Stimulated activated effector memory CD8-positive, alpha-beta T cell treated with anti-CD3 and anti-CD28 coated beads, Interleukin-12 subunit alpha, Interleukin-12 subunit beta, amount 100 ng/mL, for 72 hours (primary cell): ENCODE results near the gene GFI1B.
A peak's percentile ranks its signal among the peaks of the same experiment; 100 is the strongest.
"Not testable (repeated sequence)": the region's sequence is repeated elsewhere in the genome, so short reads cannot be mapped to it uniquely, and the experiment has no call there.

ENCODE experiments used
- ATAC-seq: fragments of 150-1000 bp; cut with Tn5 transposase; 2 replicates; pipeline ENCODE4 v1.10.0; 2021
- DNase-seq, 2 donors: peaks; one replicate each; pipeline ENCODE4 v3.0.0; 2021 to 2022; ENCODE audit warnings: low spot score in 2 of 2
- H3K27ac Mint-ChIP-seq: one replicate; pipeline ENCODE4 v1.8.0; 2022; ENCODE audit warnings: mild to moderate bottlenecking, mixed read lengths
- H3K36me3 Mint-ChIP-seq: one replicate; pipeline ENCODE4 v1.8.0; 2022; ENCODE audit warnings: mild to moderate bottlenecking, mixed read lengths
- H3K4me1 Mint-ChIP-seq: one replicate; pipeline ENCODE4 v1.8.0; 2022; ENCODE audit warnings: mixed read lengths
- H3K4me3 Mint-ChIP-seq: one replicate; pipeline ENCODE4 v1.8.0; 2022; ENCODE audit warnings: mild to moderate bottlenecking, mixed read lengths
- H3K9me3 Mint-ChIP-seq: one replicate; pipeline ENCODE4 v1.8.0; 2022; ENCODE audit warnings: mixed read lengths

GFI1B gene

GRCh38 chr9:133040892-133041479 lies 62.5 kb downstream of the GFI1B start:
- not testable (repeated sequence) for H3K27ac Mint-ChIP-seq, H3K9me3 Mint-ChIP-seq, ATAC-seq, H3K4me3 Mint-ChIP-seq
- H3K4me1 Mint-ChIP-seq, result peaks cover 22% of the 10 kb centered on the region
- peaks cover 49% of the 10 kb centered on the region for H3K36me3 Mint-ChIP-seq
- peak; percentile 28 to 66 for DNase-seq
